Endothelial cell of umbilical vein (primary cell): ENCODE results near the gene COL6A2. TPM values are rescaled to one million over a fixed set of nuclear protein-coding genes. Genes with fewer than 3 reads are reported as not detected.

Source experiments
- BruUV-seq: library from RNA; stranded (reverse); fragments of 400-500 nt; replicated peaks from 2 replicates; lab custom pipeline; 2021; lab: Mats Ljungman, UMichigan
- CTCF ChIA-PET: fragments of 300-600, 350-600 bp; sonication (Branson Sonifier 250); formaldehyde crosslinking; loops from one replicate; lab custom pipeline; 2021; ENCODE audit warnings: antibody characterized with exemption, inconsistent platforms; lab: Charles Lee
- POLR2A ChIA-PET: fragments of 300-600, 350-600 bp; sonication (Branson Sonifier 250); formaldehyde crosslinking; loops from one replicate; lab custom pipeline; 2021; ENCODE audit warnings: antibody characterized with exemption, inconsistent platforms; lab: Charles Lee
- DNase-seq: peaks from one replicate; pipeline ENCODE4 v3.0.0-alpha.2; 2011; ENCODE audit warnings: low read depth, low spot score
- FAIRE-seq: peaks from 2 replicates; lab custom pipeline; 2011; peaks lifted over from hg19 to GRCh38; lab: Jason Lieb, UNC
- H2AFZ ChIP-seq: 2 replicates; pipeline ENCODE4 v1.6.0; 2012; ENCODE audit warnings: low read depth, low read length, control low read depth, inconsistent platforms
- H3K27ac ChIP-seq: 2 replicates; pipeline ENCODE4 v1.5.1; 2011; ENCODE audit warnings: low read depth, mild to moderate bottlenecking, control low read depth, low read length, moderate library complexity; ENCODE audit not compliant: insufficient read depth
- H3K27me3 ChIP-seq, 2 experiments: 2 replicates each; pipeline versions ENCODE4 v1.6.0 to v1.6.1; 2011; ENCODE audit warnings: low read length in 2 of 2, mixed read lengths in 1 of 2; ENCODE audit not compliant: control insufficient read depth in 2 of 2, insufficient read depth in 2 of 2
- H3K36me3 ChIP-seq, 2 experiments: 2 replicates in 1 of 2; 3 replicates in 1 of 2; pipeline ENCODE4 v1.5.1; 2011; ENCODE audit warnings: low read length in 2 of 2, mild to moderate bottlenecking in 1 of 2, moderate library complexity in 1 of 2; ENCODE audit not compliant: control insufficient read depth in 2 of 2, insufficient read depth in 2 of 2; ENCODE audit errors: extremely low read depth in 1 of 2
- H3K4me1 ChIP-seq: 3 replicates; pipeline ENCODE4 v1.5.1; 2011; ENCODE audit warnings: mild to moderate bottlenecking, low read length; ENCODE audit not compliant: control insufficient read depth, insufficient read depth; ENCODE audit errors: extremely low read depth
- H3K4me2 ChIP-seq: 2 replicates; pipeline ENCODE4 v1.6.1; 2011; ENCODE audit warnings: low read length, control low read depth, mixed read lengths; ENCODE audit not compliant: insufficient read depth
- H3K4me3 ChIP-seq, 3 experiments: fragments of 200-600 bp in 1 of 3; sonication (generic), shearing (Covaris generic) in 1 of 3; replicated peaks in 1 of 3; 2 replicates each; pipeline ENCODE4 v1.5.1; 2011 to 2016; ENCODE audit warnings: control low read depth in 3 of 3, low read length in 3 of 3, mild to moderate bottlenecking in 2 of 3, inconsistent platforms in 1 of 3, low read depth in 1 of 3, moderate library complexity in 1 of 3; ENCODE audit not compliant: insufficient read depth in 1 of 3
- H3K79me2 ChIP-seq: 2 replicates; pipeline ENCODE4 v1.6.0; 2012; ENCODE audit warnings: low read length, inconsistent platforms; ENCODE audit not compliant: control insufficient read depth, insufficient read depth
- H3K9ac ChIP-seq: replicated peaks from 2 replicates; pipeline ENCODE3; 2011; ENCODE audit warnings: low read length, control low read depth; ENCODE audit not compliant: insufficient read depth; ENCODE audit errors: extremely low read depth
- H3K9me1 ChIP-seq: replicated peaks from 3 replicates; pipeline ENCODE4 v1.6.0; 2011; ENCODE audit warnings: mild to moderate bottlenecking, low read length; ENCODE audit not compliant: control insufficient read depth, insufficient read depth; ENCODE audit errors: extremely low read depth
- H3K9me3 ChIP-seq: replicated peaks from 2 replicates; pipeline ENCODE4 v1.5.1; 2012; ENCODE audit warnings: low read length, inconsistent platforms; ENCODE audit not compliant: control insufficient read depth, insufficient read depth
- H4K20me1 ChIP-seq: replicated peaks from 2 replicates; pipeline ENCODE3; 2011; ENCODE audit warnings: mild to moderate bottlenecking, low read length; ENCODE audit not compliant: control insufficient read depth, insufficient read depth; ENCODE audit errors: extremely low read depth
- CTCF ChIP-seq, 2 donors: IDR thresholded peaks; 1 replicate in 1 of 2; 2 replicates in 1 of 2; pipeline ENCODE4 v1.5.1; 2011; ENCODE audit warnings: low read length in 2 of 2, mild to moderate bottlenecking in 2 of 2, moderate library complexity in 2 of 2, control low read depth in 1 of 2, inconsistent platforms in 1 of 2, low read depth in 1 of 2; ENCODE audit not compliant: insufficient read depth in 1 of 2; ENCODE audit errors: extremely low read depth in 1 of 2
- EZH2 ChIP-seq: IDR thresholded peaks from 2 replicates; pipeline ENCODE4 v1.6.1; 2012; ENCODE audit warnings: borderline replicate concordance, low read depth, mild to moderate bottlenecking, moderate library complexity, low read length, inconsistent platforms; ENCODE audit not compliant: severe bottlenecking
- FOS ChIP-seq: IDR thresholded peaks from 2 replicates; pipeline ENCODE4 v1.6.1; 2011; ENCODE audit warnings: mild to moderate bottlenecking, low read length, moderate library complexity, borderline replicate concordance; ENCODE audit not compliant: insufficient read depth
- GATA2 ChIP-seq: IDR thresholded peaks from 2 replicates; pipeline ENCODE4 v1.7.0; 2011; ENCODE audit warnings: low read depth, mild to moderate bottlenecking, moderate library complexity, mixed read lengths, low read length; ENCODE audit not compliant: insufficient read length, insufficient read depth
- JUN ChIP-seq: IDR thresholded peaks from 2 replicates; pipeline ENCODE4 v1.6.1; 2011; ENCODE audit warnings: borderline replicate concordance, low read depth; ENCODE audit not compliant: insufficient read length, insufficient read depth
- MYC ChIP-seq: IDR thresholded peaks from one replicate; pipeline ENCODE4 v1.6.1; 2011; ENCODE audit warnings: mild to moderate bottlenecking, low read depth, low read length
- POLR2A ChIP-seq: IDR thresholded peaks from 2 replicates; pipeline ENCODE4 v1.6.1; 2012; ENCODE audit warnings: low read depth, mild to moderate bottlenecking, control low read depth, low read length
- POLR2AphosphoS5 ChIP-seq: IDR thresholded peaks from 2 replicates; pipeline ENCODE4 v1.6.1; 2012; ENCODE audit warnings: low read depth, mild to moderate bottlenecking, control low read depth, low read length, moderate library complexity; ENCODE audit not compliant: insufficient read depth
- dilution Hi-C: fragments of 300-500 bp; cut with MboI; formaldehyde crosslinking; loops from one replicate; pipeline ENCODE4 v1.15.0; 2019; ENCODE audit warnings: low sequenced_read_pairs; ENCODE audit not compliant: extremely low pct_ligation_motif_present
- intact Hi-C: fragments of 100-400 bp; cut with micrococcal nuclease; formaldehyde crosslinking; loops from one replicate; pipeline ENCODE4 v1.10.0; 2022
- polyA plus RNA-seq, 4 experiments: library from polyadenylated mRNA; depleted of rRNA in 3 of 4; stranded (reverse) in 3 of 4; unstranded in 1 of 4; fragments of >200 nt; gene quantifications; 2 replicates each; pipeline versions ENCODE4 v1.2.1 to v1.2.3, GENCODE V29; 2011 to 2012; ENCODE audit warnings: missing spikeins in 1 of 4
- total RNA-seq: library from RNA; stranded (reverse); gene quantifications from 2 replicates; pipeline ENCODE4 v1.2.3, GENCODE V29; 2021
- TF ChIP-seq, protein P1 (sequence below): IDR thresholded peaks from 2 replicates; pipeline ENCODE4 v1.6.1; 2011; ENCODE audit not compliant: insufficient read depth, insufficient read length

The COL6A2 gene
- total and polyA plus RNA-seq, 2 donors (not counting 3 experiments of a cell fraction or from before 2014, with no cell fraction given) = 3.4 to 6.1 TPM

DNA sequence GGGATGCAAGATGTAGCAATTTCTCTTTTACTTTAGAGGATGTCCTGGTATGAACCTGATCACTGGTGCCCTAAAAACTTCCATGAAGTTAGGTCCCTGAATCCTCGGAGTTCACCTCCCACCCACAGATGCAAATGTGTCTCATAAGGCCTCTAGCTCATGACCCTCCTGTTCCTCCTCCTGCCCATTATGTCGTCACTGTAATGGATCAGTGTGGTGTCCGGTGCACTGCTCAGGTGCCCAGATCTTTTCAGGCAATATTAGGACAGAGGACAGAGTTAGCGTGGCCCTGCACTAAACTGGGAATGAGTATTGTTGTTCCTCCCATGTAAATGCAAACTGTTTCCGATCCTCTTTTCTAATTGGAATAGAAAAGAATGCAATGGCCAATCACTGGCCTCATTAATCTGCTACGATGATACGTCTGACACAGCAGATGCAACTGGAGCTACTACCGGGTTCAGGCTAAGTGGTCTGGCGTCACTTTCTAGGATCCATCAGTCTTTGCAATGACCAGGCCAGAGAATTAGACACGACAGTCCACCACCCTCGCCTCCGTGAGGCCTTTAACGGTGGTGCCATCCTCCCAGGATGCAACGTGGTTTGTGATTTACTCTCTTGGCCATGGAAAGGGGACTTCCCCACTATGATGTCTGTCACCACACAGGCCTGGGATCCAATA, 3.4 kb upstream of the COL6A2 start:
- Histone ChIP-seq H3K36me3 (no peaks in the 10 kb centered on the region), H2AFZ (no peak overlapping the region), H3K9me3 (no peaks in the 10 kb centered on the region), H3K27me3 (peaks cover 8 to 11% of the 10 kb centered on the region in 2 experiments), H3K9me1 (no peaks in the 10 kb centered on the region), H3K27ac (no peak overlapping the region), H4K20me1 (no peaks in the 10 kb centered on the region), H3K4me3 (no peak overlapping the region), H3K4me1 (no peaks in the 10 kb centered on the region), H3K9ac (no peak overlapping the region), H3K4me2 (no peak overlapping the region), H3K79me2 (no peaks in the 10 kb centered on the region)
- no TSS peak for BruUV-seq
- no peak for FAIRE-seq
- CTCF ChIA-PET = no interaction called here
- TF ChIP-seq JUN = no peak
- TF ChIP-seq, protein P1, sequence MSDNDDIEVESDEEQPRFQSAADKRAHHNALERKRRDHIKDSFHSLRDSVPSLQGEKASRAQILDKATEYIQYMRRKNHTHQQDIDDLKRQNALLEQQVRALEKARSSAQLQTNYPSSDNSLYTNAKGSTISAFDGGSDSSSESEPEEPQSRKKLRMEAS = no peak
- TF ChIP-seq FOS = no peak
- TF ChIP-seq CTCF (IDR thresholded peaks at IDR 0.05; ENCODE audit: extremely low read depth in 1 of 2, insufficient read depth in 1 of 2, low read depth in 1 of 2, low read length in 2 of 2) = no peak
- no peak for TF ChIP-seq EZH2
- TF ChIP-seq POLR2A = no peak
- no peak for TF ChIP-seq MYC
- TF ChIP-seq POLR2AphosphoS5 = no peak
- TF ChIP-seq GATA2 = no peak
- dilution Hi-C loops = no loop called here
- POLR2A ChIA-PET = no interaction called here
- intact Hi-C loops = loop anchor here (5.0 kb wide), 1 partner anchor 122 kb away; no protein-coding TSS in a partner anchor
- DNase-seq = no peak
